Lung microvascular endothelial cell (primary cell): ENCODE results near the gene ZNF776. TPM values are rescaled to one million over a fixed set of nuclear protein-coding genes. Genes with fewer than 3 reads are reported as not detected.
"Not testable (repeated sequence)": the region's sequence is repeated elsewhere in the genome, so short reads cannot be mapped to it uniquely, and the experiment has no call there.

Source experiments
- DNase-seq, 2 donors: peaks; one replicate each; pipeline versions ENCODE4 v3.0.0 to v3.0.0-alpha.2; 2010; ENCODE audit warnings: low read depth in 2 of 2
- total RNA-seq: library from RNA; depleted of rRNA; stranded (reverse); fragments of >200 nt; gene quantifications from 2 replicates; pipeline ENCODE4 v1.2.1, GENCODE V29; 2014

ZNF776 gene
- total RNA-seq, 1 donor from 2014 or later: 16.9 TPM

- no peak for DNase-seq
These were observed 31.7 kb downstream of the ZNF776 start for GRCh38 chr19:57778336-57778735.

- DNase-seq: no peak
These were observed 32.7 kb downstream of the ZNF776 start for GRCh38 chr19:57779220-57779845.

GRCh38 chr19:57786286-57786685, 39.7 kb downstream of the ZNF776 start:
- no peak for DNase-seq

- no peak for DNase-seq
These were observed 40.3 kb downstream of the ZNF776 start for GRCh38 chr19:57786906-57787305.

GRCh38 chr19:57788114-57788692, 41.6 kb downstream of the ZNF776 start:
- no peak for DNase-seq

- DNase-seq: no peak
These were observed 42.7 kb downstream of the ZNF776 start for GRCh38 chr19:57789288-57789687.

GRCh38 chr19:57796580-57796979, 50.0 kb downstream of the ZNF776 start:
- not testable (repeated sequence) for DNase-seq

GRCh38 chr19:57800696-57801095, 54.1 kb downstream of the ZNF776 start:
- DNase-seq: no peak

- no peak for DNase-seq
These were observed 55.7 kb downstream of the ZNF776 start for GRCh38 chr19:57802269-57802668.

- no peak for DNase-seq
These were observed 56.6 kb downstream of the ZNF776 start for GRCh38 chr19:57803265-57803593.

- peak; percentile 55 to 56 for DNase-seq
These were observed 57.1 kb downstream of the ZNF776 start for GRCh38 chr19:57803594-57804325.

GRCh38 chr19:57807541-57807940, 60.9 kb downstream of the ZNF776 start:
- DNase-seq: no peak

Other genes starting within 250 kb of the ZNF776 start
- 6.1 and 9.9 TPM in 2 replicates for gene ZNF773, start 246.9 kb upstream of the ZNF776 start, total RNA-seq
- gene ZNF549, start 219.5 kb upstream of the ZNF776 start, total RNA-seq: 3.3 and 4.4 TPM in 2 replicates
- 3.7 and 6.2 TPM in 2 replicates for gene ZNF550, start 187.0 kb upstream of the ZNF776 start, total RNA-seq
- gene ZNF416, start 167.9 kb upstream of the ZNF776 start, total RNA-seq: 3.7 and 5.4 TPM in 2 replicates
- gene ZIK1, start 162.7 kb upstream of the ZNF776 start, total RNA-seq: 3.9 and 4.6 TPM in 2 replicates
- 2.6 and 3.3 TPM in 2 replicates for gene ZNF530, start 146.9 kb upstream of the ZNF776 start, total RNA-seq
- 13.7 and 15.9 TPM in 2 replicates for gene ZNF134, start 132.6 kb upstream of the ZNF776 start, total RNA-seq
- 7.4 and 9.9 TPM in 2 replicates for gene ZNF211, start 113.6 kb upstream of the ZNF776 start, total RNA-seq
- gene ZSCAN4, start 77.9 kb upstream of the ZNF776 start, total RNA-seq: not detected in 2 replicates
- 5.4 and 6.3 TPM in 2 replicates for gene ZNF551, start 64.8 kb upstream of the ZNF776 start, total RNA-seq
- gene ZNF154, start 37.6 kb upstream of the ZNF776 start, total RNA-seq: under 0.01 and 0.99 TPM in 2 replicates
- gene ZNF671, start 19.2 kb upstream of the ZNF776 start, total RNA-seq: 4.1 and 7.1 TPM in 2 replicates
- gene ZNF586, start 22.9 kb downstream of the ZNF776 start, total RNA-seq: 8.5 and 15.7 TPM in 2 replicates
- gene ZNF552, start 68.1 kb downstream of the ZNF776 start, total RNA-seq: 4.6 and 8.5 TPM in 2 replicates
- gene ZNF587B, start 83.5 kb downstream of the ZNF776 start, total RNA-seq: 10.9 and 25.0 TPM in 2 replicates
- gene ZNF587, start 103.0 kb downstream of the ZNF776 start, total RNA-seq: 10.5 and 14.9 TPM in 2 replicates
- gene ZNF814, start 142.2 kb downstream of the ZNF776 start, total RNA-seq: 1.7 and 5.6 TPM in 2 replicates
- 5.9 and 12.3 TPM in 2 replicates for gene ZNF417, start 169.8 kb downstream of the ZNF776 start, total RNA-seq
- 1.7 and 6.2 TPM in 2 replicates for gene ZNF418, start 188.6 kb downstream of the ZNF776 start, total RNA-seq
- gene ZNF256, start 200.9 kb downstream of the ZNF776 start, total RNA-seq: 3.2 and 3.5 TPM in 2 replicates
- gene C19orf18, start 227.7 kb downstream of the ZNF776 start, total RNA-seq: not detected in 2 replicates